HG03439 (cell line): ENCODE measurements around the gene STRBP.
"Not testable (repeated sequence)": the region's sequence is repeated elsewhere in the genome, so short reads cannot be mapped to it uniquely, and the experiment has no call there.

Source experiments
- ATAC-seq: cut with Tn5 transposase; IDR thresholded peaks from one replicate; pipeline ENCODE4 v1.9.1; 2021; ENCODE audit warnings: mild to moderate bottlenecking, moderate library complexity; ENCODE audit not compliant: unreplicated experiment

Gene STRBP

DNA sequence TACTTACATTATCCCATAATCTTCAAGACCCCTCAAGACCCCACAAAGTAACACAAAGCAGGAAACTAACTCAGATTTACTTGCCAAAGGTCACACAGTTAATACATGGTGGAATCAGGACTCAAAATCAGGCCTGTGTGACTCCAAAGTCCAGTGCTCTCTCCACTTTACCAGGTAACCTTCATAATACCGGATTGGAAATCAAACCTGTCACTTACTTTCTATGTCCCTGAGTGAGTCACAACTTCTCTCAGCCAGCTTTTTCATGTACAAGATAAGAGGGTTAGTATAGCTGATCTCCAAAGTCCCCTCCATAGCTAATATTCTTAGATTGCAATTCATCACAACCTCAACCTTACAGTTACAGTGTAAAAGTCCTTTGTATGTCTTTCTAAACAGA, 17.1 kb downstream of the STRBP start:
- ATAC-seq, result no peak

DNA sequence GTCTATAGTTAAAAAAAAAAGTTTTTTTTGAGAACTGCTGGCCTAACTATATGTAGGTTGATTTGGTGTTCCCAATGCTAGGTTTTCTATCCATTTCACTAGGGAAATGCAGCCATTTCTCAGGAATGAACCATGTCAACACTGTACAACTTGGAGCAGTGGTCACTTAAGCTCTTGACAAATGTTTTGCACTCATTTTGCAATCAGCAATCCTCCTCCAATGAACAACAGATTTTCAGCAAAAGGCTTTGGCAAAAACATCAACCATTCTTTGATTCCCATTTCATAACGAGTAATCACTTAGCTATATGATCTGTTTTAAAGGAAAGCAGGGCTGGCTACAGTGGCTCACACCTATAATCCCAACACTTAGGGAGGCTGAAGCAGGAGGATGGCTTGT, 17.9 kb downstream of the STRBP start:
- no peak for ATAC-seq

DNA sequence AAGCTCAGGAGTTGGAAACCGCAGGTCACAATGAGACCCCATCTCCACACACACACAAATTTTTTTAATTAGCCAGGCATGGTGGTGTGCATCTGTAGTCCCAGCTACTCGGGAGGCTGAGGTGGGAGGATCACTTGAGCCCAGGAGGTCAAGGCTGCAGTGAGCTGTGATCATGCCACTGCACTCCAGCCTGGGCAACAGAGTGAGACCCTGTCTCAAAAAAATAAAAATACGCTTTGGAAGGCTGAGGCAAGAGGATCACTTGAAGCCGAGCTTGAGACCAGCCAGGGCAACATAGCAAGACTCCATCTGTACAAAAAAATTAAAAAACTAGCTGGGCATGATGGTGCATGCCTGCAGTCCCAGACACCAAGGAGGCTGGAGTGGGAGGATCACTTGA, 19.2 kb downstream of the STRBP start:
- ATAC-seq, result not testable (repeated sequence)

DNA sequence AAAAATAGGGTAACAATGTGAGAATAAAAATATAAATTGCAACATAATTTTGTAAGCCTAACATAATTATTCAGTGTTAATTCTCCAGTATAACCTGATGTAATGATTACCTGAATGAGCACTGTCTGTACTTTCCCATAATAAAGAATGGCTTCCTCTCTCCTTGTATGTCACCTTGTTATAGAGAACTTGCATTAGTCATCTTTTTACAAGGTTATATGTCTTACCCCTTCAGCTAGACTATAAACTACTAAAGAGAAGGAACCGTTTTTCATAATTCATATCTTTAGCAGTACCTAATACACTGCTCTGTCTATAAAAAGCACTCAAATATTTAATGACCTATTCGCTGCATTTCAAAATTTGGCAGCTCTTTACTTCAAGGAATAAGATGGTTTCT, 19.8 kb downstream of the STRBP start:
- ATAC-seq, result no peak

DNA sequence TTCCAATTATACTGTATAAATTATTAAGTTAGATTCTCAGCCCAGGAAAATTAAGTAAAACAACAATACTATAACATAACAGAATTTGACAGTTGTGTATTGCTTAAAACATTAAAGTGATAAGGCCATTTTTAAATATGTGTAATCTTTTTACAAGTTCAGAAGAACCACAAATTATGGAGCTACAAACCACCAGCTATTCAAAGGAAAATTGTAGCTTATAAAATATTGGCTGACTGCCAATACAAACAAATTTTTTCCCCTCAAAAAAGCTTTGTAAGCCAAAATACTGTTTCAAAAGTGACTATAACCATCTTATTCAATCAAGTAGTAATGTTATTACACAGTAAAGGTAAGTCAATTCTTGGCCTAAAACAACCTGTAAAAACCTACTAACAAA, 21.9 kb downstream of the STRBP start:
- no peak for ATAC-seq

DNA sequence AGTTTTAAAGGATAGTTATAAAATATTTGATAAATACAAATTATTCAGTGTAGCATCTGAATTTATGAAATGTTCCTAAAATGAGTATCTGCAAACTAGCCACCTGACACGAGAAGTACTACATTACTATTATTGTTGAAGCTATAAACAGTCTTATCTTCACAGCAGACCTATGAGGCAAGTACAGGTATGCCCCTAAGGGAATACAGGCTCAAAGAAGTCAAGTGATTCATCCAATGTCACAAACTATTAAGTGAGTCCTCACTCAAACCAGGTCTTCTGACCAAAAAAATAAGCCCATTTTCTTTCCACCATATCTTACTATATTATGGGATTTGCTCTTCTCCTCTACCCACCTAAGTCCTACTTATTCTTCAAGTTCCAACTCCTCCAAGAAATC, 28.7 kb downstream of the STRBP start:
- ATAC-seq, result no peak

DNA sequence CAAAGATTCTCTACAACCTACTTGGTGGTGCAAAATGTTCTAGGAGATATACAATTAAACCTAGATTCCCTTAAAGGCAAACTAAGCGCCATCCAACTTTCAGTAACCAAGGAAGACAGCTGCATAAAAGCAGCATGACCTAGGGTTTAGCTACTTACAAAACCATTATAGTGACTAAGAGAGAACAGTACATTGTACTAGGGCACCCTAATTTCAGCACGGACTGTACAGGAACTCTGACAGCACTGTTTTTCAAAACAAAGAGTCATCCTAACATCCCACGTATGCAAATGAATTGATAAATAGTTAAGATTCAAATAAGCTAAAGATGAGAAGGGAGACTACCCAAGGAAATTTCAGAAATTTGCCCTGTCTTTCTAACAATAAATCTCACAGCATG, 30.0 kb downstream of the STRBP start:
- no peak for ATAC-seq

DNA sequence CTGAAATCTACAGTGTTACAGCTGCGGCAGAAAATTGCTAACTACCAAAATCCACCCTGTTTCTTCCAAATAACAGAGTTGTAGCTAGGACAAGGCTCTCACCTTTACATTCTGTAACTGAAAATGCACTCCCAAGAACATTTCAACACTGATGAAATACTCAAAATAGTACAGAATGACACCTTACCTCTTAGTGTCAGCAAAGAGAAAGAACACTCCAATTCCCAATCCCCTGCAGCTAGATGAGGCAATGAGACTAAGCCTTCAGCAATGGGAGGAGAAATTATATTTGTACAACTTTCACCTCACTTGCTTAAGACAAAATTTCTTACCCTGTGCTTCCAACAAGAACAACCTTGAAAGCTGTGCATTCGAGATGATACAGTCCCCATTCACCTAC, 31.2 kb downstream of the STRBP start:
- ATAC-seq, result no peak

DNA sequence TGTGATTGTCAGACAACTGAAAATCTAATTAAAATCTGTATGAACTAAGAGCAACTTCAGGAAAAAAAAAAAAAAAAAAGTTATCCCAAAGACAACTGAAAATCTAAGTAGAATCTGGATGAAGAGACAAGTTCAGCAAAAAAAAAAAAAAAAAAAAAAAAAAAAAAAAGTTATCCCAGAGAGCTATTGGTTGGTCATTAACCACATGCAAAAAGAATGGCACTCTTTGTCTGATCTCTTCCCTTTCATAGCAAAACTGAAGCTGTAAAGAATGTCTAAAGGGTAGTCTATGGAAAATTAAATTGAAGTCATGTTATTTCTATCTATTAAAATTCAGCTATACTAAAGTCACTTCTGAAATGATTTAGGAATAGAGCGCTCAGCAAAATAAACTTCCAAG, 32.9 kb downstream of the STRBP start:
- no peak for ATAC-seq

DNA sequence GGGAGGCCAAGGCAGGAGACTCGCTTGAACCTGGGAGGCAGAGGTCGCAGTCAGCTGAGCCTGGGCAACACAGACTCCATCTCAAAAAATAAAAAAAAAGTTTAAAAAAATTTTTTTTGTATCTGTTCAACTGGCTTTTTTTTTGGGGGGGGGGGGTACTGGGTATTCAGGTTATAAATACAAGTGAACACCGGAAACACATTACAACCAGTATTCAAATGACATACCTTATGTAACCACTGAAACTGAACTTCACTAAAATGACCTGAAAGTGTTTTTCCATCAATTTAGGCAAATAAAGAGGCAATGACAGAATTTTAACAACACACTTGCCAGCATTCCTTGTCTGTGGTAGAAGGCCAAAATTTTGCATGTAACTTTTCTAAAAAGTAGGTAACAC, 33.5 kb downstream of the STRBP start:
- ATAC-seq, result no peak

DNA sequence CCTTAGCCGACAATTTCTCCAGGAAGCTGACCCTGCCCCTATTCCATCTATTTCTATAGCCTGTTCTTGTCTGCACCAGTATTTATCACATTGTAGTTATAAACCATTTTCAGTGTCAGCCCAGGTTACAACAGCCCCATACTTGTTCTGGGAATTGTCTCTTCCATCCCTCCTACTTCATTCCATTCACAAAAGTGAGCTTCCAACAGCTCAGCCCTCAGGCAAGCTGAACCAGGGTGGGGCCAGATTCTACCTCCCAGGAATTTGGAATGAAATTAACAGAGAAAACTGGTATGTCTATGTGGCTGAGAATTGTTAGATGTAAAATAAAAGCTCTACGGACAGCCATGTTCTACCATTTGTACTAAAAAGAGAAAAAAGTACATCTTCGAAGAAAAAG, 36.1 kb downstream of the STRBP start:
- no peak for ATAC-seq

DNA sequence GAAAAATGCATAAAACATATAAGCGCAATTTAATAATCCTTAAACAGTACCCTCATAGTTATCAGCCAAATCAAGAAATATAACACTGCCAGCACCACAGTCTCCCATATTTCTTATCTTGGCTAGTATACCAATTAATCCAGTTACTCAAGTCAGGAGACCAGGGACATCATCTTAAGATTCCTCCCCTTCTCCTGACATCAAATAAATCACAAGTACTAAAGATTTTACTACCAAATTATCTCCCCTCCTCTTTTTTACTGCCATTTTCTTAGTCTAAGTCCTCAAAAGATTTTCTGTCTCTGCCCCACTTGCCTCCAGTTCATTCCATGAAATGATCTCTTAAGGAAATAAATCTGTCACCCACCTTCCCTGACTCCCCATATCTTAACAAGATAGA, 37.0 kb downstream of the STRBP start:
- no peak for ATAC-seq

DNA sequence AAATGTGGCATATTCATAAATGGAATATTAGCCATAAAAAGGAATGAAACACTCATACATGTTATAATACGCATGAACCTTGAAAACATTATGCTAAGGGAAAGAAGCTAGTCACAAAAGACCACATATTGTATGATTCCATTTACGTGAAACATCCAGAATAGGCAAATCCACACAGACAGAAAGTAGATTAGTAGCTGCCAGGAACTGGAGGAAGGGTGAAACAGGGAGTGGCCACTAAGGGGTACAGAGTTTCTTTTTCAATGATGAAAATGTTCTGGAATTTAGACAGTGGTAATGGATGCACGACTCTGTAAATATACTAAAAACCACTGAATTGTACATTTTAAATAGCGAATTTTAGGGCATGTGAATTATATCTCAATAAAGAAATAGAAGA, 39.4 kb downstream of the STRBP start:
- ATAC-seq, result no peak

DNA sequence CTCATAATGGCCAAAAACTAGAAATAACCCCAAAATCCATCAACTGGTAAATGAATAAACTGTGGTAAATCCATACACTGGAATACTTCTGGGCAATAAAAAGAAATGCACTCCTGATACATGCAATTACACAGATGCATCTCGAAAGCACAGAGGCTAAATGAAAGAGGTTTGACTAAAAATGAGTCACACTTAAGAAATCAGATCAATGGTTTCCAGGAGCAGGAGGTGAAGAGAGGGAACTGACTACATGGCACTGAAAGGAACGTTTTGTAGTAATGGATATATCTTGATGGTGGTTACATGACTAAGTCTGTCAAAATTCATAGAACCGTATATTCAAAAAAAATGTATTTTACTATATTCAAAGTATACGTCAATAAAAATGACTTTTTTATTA, 42.4 kb downstream of the STRBP start:
- ATAC-seq, result no peak

DNA sequence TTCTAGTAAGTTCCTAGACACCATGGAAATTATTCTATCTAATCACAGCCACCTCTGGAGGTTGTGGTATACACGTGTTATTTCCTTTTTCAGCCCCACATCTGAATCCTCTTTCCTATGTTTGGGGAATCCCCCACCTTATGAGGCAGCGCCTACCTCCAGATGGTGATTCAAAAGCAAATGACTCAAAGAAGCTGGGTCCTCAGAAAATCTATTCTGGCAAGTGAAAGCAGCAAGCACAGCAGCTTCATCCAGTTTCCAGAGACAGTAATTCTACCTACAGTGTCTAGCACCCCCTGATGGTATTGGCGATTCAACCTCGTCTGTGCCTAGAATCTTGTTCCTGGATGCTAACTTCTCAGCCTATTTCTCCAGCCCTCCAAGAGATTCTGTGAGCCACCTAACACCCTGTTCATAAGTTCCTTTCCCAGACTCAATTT, 43.0 kb downstream of the STRBP start:
- peak; percentile 84 for ATAC-seq

DNA sequence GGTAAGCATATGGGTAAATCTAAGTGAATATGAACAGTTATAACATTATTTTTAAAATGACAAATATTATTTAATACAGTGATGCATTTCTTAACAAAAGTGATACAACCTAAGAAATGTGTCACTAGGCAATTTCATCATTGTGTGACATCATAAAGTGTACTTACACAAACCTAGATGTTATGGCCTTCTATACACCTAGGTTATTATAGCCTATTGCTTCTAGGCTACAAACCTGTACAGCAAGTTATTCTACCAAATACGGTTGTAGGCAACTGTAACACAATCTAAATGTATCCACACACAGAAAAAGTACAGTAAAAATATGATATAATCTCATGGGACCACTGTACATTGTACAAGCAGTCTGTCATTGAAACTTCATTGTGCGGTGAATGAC, 48.3 kb downstream of the STRBP start:
- ATAC-seq, result no peak

DNA sequence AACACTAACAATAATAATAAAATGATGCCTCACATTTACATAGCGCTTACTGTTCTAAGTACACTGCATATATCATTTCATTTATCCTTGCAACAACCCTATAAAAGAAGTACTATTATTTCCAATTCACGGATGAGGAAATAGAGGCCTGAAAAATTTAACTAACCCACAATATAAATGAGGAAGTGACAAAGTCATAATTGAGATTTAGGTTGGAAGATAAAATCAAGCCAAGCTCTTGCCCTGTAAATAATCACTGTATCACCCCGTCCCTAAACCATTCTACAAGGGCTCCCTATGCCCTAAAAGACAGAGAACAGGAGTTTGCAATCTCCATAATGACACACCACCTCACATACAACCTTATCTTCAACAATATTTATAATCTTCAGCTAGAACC, 49.6 kb downstream of the STRBP start:
- no peak for ATAC-seq

DNA sequence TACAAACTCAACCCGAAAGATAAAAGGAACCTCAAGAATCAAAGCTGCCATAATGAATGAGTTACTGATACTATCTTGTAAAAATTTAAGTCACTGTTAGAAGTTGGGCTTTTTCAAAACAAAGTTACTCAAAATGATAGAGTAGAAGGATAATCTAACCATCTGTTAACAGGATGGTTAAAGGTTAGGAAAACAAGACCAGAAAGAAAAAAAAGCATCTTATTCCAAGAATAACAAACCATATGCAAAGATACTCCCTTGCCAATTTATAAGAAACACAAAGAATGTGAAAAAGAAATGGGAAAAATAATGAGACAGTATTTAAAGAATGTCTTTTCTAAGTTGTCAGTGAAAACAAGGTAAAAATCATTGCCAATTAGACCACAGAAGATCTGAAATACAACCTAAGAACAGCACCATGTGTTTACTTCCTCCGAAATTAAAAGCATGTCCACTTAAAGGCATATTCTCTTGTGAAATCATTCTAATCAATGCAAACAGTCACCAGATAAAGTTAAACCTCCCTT, 51.2 kb downstream of the STRBP start:
- ATAC-seq, result no peak

DNA sequence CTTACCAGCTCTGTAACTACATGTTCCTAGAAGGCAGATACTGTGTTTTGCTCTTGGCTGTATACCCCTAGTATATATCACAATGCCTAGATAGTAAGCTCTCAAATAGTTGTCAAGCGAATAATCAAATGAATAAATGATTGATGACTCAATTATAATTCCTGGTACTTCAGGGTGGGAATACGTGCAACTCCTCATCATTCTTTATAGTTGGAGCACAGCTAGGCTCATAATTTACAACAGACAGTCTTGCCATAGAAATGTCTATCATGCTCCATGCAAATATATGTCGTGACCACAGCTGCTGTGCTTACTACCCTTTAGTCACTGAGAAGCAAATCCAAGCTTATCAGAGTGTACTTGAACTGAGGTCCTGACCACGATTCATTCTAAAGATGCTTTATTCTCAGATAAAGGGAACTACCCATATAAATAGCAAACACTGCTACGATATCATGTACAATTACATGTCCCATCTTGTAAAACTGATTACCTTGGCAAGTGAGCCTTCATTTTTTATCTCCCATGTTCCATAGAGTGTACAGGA, 52.1 kb downstream of the STRBP start:
- ATAC-seq, result no peak

DNA sequence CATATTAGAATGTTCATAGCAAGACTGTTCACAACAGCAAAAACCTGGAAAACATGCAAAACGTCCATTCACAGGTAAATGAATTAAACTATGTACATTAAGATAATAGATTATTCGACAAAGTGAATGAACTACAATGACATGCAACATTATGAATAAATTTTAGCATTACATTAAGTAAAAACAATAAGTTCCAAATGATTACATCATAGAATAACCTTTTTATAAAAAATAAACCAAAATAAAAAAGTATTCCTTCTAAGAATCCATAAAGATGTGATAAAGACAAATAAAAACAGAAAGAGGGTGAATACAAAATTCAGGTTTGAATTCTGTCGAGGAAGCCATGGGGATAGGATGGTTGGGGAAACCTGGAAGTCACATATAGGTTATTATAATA, 57.3 kb downstream of the STRBP start:
- no peak for ATAC-seq

DNA sequence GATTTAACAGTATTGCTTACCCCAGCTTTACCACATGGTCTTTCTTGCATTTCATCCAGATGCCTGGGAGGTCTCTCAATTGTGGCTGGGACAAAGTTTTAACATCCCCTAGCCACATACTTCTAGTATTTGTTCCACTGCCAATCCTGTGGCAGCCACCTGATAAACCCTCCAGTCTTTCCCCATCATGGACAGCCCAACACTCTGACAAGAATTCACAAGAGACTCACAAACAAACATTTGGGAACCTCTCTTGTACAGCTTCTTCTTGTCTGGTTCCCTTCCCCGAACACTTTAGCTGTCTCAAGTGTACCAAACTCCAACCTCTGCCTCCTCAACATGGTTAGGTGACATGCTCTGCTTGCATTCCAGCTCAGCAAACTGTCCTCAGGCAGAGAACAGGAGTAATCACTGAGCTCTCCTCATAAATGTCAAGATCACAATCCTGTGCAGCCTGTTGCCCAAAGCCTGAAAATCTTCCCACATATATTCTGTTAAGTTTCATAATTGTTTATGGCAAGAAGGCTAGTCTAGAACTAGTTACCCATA, 59.7 kb downstream of the STRBP start:
- no peak for ATAC-seq

DNA sequence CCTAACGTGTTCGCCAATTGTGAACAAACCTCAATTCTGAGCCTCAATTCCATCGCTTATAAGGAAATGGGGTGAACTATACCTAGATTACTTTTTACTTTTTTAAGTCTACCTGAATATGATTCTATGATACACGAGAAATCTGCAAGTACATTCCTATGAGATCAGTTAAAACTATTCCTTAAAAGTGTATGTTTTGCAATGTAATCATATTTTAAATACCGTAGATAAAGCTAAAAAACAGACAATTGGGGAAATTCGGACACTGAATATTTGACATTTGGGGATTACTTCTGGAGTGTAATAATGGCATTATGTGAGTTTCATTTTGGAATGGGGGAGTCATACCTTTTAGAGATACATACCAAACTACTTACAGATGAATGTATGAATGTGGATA, 62.3 kb downstream of the STRBP start:
- no peak for ATAC-seq

DNA sequence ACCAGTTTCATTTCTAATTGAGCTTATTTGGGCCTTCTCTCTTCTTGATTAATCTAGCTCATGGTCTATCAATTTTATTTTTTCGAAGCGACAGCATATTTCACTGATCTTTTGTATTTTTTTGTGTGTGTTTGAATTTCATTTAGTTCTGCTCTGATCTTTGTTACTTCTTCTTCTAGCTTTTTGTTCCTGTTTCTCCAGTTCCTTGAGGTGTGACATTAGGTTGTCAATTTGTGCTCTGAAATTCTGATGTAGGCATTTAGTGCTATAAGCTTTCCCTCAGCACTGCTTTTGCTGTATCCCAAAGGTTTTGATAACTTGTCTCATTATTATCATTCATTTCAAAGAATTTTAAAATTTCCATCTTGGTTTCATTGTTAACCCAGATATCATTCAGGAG, 67.3 kb downstream of the STRBP start:
- no peak for ATAC-seq
